ENCODE data around the gene TMEM120B.
"Not testable (repeated sequence)": the region's sequence is repeated elsewhere in the genome, so short reads cannot be mapped to it uniquely, and the experiment has no call there.

The TMEM120B gene

DNA sequence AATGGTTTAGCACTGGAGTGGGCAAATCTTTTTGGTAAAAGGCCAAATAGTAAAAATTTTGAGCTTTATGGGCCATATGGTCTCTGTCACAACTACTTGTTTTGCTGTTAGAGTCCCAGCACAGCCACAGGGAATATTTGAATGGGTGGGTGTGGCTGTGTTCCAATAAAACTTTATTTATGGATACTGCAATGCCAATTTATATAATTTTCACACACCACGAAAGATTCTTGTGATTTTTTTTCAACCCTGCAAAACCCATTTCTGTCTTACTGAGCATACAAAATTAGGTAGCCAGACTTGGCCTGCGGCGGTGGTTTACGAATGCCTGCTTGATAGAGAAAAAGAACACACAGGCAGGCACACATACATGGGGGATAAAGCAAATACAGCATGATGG is 28.3 kb downstream of the TMEM120B start:
- DNase-seq (ENCODE audit: low read depth in 2 of 2, low spot score in 1 of 2): no peak

DNA sequence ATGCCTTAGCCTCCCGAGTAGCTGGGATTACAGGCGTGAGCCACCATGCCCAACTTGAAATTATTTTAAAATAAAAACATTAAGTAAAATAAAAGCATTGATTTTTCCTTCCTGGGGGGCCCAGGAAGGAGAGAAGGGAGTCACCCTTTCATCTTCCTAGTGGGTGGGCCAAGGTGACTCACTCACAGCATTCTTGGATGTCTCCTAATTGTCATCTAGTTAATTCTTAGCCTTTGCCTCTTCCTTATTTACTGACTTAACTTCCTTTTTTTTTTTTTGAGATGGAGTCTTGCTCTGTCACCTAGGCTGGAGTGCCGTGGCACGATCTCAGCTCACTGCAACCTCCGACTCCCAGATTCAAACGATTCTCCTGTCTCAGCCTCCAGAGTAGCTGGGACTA is 29.2 kb downstream of the TMEM120B start:
- DNase-seq (ENCODE audit: low read depth in 2 of 2, low spot score in 1 of 2): no peak

DNA sequence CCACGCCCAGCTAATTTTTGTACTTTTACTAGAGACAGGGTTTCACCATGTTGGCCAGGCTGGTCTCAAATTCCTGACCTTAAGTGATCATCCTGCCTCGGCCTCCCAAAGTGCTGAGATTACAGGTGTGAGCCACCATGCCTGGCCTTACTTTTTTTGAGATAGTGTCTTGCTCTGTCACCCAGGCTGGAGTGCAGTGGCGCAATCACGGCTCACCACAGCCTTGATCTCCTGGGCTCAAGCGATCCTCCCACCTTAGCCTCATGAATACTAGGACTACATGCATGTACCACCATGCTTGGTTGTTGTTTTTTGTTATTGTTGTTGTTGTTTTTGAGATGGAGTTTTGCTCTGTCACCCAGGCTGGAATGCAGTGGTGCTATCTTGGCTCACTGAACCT is 33.0 kb downstream of the TMEM120B start:
- DNase-seq (ENCODE audit: low read depth in 2 of 2, low spot score in 1 of 2): not testable (repeated sequence)

DNA sequence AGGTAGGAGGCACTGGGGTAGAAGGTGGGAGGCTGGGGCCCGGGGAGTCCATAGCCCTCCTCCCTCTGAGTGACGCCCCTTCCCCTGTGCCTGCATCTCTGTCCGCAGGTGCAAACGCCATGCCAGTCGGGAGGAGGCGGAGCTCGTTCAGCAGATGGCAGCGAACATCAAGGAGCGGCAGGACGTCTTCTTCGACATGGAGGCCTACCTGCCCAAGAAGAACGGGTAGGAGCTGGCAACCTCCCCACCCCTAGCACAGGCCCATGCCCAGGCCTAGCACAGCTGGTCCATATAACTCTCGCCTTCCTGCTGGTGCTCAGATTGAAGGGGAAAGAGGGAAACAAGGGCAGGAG is 35.6 kb downstream of the TMEM120B start:
- no peak for DNase-seq (ENCODE audit: low read depth in 2 of 2, low spot score in 1 of 2)

DNA sequence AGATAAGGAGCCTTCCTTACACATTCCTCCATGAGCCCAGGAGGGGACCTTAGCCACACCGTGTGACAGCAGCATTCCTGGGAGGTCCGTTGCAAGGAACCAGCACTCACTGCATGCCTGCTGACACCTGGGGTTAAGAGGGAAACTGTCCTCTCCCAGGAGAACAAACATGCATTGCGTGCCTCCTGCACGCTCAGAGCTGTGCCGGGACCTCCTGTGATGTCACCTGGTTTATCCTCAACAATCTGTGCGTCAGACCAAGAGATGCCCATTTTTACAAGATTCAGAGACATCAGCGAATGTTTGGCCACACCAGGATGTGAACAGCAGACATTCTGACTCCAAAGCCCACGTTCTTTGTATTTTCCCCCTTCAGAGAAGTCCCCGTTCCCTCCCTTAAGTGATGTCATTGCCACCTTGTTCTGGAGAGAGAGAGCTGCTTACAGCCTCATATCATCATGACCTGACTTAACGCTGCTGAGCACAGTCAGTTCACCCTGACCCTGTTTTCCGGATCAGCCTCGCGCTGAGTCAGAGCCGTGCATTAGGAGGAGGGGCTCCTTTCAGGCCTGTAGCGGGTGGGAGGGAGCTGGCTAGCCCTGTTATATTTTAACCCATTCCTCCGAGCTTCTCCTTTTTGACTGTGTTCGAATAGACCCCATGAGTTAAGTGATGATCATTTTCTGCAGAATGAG is 36.2 kb downstream of the TMEM120B start:
- DNase-seq (ENCODE audit: low read depth in 2 of 2, low spot score in 1 of 2): no peak

DNA sequence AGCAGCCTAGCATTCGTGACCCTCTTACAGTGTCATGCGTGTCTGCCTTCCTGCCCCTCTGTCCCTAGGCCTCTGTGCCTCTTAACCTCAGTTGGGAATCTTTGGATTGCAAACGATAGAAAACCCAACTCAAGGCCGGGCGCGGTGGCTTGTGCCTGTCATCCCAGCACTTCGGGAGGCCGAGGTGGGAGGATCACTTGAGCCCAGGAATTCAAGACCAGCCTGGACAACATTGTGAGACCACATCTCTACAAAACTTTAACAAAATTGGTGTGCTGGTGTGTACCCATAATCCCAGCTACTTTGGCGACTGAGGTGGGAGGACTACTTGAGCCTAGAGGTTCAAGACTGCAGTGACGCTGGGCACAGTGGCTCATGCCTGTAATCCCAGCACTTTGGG is 36.7 kb downstream of the TMEM120B start:
- DNase-seq (ENCODE audit: low read depth in 2 of 2, low spot score in 1 of 2): no peak

DNA sequence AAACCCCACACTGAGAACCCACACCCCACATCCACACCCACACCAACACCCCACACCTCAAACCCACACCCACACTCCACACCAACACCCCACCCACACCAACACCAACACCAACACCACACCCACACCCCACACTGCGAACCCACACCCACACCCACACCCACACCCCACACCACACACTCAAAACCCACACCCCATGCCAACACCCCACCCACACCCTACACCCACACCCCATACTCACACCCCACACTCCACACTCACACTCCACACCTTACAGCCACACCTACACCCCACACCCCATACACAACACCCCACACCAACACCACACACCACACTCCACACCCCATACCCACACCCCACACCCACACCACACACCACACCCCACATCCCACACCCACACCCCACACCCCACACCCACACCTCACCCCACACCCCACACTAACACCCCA is 38.0 kb downstream of the TMEM120B start:
- no peak for DNase-seq (ENCODE audit: low read depth in 2 of 2, low spot score in 1 of 2)

DNA sequence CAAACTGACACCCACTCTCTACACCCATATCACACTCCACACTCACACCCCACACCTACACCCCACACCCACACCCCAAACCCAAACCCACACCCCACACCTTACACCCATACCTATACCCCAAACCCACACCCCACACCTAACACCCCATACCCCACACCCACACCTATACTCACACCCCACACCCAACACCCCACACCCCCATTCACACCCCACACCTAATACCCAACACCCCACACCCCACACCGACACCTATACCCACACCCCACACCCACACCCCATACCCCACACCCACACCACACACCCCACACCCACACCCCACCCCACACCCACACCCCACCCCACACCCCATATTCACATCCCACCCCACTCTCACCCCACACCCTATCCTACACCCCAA is 38.5 kb downstream of the TMEM120B start:
- no peak for DNase-seq (ENCODE audit: low read depth in 2 of 2, low spot score in 1 of 2)

DNA sequence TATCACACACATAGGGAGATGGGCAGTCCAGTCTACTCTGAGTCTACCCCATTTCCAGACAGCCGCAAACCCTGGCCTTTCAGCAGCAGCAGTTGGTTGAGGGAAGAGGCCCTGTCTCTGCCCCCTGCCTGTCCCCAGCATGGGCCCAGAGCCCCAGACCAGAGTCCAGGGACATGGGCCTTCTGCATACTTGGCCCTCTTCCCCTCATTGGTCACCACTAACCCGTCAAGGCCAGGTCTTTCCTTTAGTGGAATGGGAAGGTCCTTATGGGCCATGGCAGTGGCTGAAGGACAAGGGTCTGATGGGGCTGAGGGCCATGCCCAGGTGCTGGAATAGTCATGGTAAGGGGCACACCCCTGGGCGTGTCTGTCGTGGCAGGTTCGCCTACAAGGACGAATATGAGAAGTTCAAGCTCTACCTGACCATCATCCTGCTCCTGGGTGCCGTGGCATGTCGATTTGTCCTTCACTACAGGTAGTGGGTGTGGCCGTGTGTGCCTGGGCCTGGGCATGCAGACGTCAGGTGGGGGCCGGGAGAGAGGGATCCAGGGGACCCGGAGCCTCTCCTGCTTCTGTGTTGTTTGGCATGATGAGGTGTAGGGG is 39.3 kb downstream of the TMEM120B start:
- DNase-seq (ENCODE audit: low read depth in 2 of 2, low spot score in 1 of 2): no peak

DNA sequence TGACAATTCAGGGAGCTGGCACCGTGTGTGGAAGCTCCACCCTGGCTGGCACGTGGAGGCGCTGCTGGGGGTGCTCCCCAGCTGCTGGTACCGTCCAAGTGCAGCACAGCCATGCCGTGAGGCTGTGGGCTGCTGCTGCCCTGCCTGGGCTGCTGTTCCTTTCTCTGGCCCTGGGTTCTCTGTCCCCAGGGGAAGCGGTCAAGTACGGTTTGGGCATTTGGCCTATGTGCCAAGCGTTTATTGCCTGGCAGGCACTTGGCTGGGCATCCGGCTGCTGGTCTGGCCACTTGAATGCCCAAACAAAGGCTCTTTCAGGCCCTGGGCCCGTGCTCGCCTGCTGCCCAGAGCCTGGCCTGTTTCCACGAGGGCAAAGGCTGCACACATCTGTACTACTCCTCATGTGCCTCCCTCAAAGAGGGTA is 41.3 kb downstream of the TMEM120B start:
- no peak for DNase-seq (ENCODE audit: low read depth in 2 of 2, low spot score in 1 of 2)

DNA sequence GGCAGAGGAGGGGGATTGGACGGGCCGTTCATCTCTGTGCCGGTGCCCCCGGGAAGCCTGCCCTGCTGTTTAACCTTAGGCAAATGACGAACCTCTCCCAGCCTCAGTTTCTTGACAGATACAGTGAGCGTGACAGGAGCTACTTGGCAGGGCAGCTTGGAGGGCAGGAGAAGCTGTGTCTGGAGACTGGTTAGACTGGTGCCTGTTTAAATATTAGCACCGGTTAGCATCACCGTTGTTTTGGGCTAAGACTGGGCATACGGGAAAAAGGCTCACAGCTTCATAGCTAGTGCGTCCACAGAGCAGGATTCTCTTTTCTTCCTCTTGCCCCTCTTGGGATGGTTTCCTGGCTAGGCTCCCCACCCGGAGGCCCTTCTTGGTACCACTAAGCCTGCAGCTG is 42.3 kb downstream of the TMEM120B start:
- DNase-seq (ENCODE audit: low read depth in 2 of 2, low spot score in 1 of 2): no peak

DNA sequence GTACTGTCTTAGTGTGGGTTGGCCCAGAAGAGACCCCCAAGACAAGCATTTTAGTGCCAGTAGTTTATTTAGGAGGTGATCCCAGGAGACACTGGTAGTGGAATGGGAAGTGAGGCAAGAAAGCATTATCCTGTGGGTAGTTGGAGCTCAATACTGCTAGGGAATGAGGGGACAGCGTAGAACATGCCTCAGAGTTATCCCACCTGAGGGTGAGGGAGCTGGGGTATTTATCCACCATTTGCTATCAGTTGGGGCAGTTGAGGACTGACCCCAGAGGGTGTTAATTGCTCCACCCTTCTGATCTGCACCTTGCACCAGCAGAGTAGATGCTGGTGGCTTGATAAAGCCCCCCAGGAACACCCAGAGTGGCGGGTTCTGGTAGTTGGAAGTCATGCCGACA is 43.0 kb downstream of the TMEM120B start:
- DNase-seq (ENCODE audit: low read depth in 2 of 2, low spot score in 1 of 2): no peak

DNA sequence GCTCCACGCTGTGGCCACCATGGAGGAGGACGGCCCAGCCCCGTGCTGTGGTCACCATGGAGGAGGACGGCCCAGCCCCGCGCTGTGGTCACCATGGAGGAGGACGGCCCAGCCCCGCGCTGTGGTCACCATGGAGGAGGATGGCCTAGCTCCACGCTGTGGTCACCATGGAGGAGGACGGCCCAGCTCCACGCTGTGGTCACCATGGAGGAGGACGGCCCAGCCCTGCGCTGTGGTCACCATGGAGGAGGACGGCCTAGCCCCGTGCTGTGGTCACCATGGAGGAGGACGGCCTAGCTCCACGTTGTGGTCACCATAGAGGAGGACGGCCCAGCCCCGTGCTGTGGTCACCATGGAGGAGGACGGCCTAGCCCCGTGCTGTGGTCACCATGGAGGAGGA is 46.0 kb downstream of the TMEM120B start:
- not testable (repeated sequence) for DNase-seq (ENCODE audit: low read depth in 2 of 2, low spot score in 1 of 2)

DNA sequence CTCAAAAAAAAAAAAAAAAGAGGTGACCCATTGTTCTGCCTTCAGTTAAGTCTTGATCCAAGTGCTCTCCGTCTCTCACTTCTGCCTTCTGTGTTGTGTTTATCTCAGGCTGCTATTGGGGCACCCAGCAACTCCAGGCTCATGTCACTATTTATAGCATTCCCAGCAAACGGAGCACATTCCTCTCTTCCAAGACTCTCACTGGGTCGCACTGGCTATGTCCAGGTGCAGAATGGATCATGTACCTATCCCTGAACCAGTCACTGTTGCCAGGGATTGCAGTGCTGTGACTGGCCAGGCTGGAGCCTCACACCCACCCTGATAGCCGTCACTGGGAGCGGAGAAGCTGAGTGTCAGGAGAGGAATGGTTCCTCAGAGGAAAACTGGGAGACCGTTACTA is 49.7 kb downstream of the TMEM120B start:
- no peak for DNase-seq (ENCODE audit: low read depth in 2 of 2, low spot score in 1 of 2)

DNA sequence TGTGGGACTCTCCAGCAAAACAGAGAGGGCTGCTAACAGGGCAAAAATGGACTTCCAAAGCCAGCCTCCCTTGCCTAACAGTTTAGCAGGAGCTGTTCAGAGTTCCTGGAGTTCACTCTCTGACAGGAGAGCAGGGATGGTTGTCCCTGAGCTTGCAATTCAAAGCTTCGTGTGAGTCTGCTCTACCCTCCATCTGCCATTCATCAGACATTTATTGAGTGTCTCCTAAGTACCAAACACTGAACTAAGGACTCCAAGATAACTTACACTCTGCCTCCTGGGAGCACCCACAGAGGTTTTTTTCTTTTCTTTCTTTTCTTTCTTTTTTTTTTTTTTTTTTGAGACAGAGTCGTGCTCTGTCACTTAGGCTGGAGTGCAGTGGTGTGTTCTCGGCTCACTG is 52.3 kb downstream of the TMEM120B start:
- DNase-seq (ENCODE audit: low read depth in 2 of 2, low spot score in 1 of 2): no peak

DNA sequence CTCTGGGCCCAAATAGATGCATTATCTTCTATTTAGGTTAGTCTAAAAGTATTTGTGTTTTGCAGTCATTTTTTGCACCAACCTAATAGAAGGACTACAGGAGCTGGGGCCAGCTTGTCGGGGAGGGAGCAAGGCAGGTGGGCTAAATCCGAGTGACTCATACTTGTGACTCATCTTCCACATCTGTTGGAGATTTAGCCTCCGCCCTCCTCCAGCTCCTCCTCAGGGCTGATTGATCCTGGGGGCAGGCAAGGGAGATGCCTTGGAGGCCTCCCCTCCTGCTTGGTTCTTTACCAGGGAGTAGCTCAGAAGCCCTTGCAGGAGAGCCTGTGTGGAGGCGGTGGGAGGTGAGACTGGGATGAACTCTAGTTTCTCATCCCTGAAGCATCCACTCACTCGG is 53.0 kb downstream of the TMEM120B start:
- no peak for DNase-seq (ENCODE audit: low read depth in 2 of 2, low spot score in 1 of 2)

DNA sequence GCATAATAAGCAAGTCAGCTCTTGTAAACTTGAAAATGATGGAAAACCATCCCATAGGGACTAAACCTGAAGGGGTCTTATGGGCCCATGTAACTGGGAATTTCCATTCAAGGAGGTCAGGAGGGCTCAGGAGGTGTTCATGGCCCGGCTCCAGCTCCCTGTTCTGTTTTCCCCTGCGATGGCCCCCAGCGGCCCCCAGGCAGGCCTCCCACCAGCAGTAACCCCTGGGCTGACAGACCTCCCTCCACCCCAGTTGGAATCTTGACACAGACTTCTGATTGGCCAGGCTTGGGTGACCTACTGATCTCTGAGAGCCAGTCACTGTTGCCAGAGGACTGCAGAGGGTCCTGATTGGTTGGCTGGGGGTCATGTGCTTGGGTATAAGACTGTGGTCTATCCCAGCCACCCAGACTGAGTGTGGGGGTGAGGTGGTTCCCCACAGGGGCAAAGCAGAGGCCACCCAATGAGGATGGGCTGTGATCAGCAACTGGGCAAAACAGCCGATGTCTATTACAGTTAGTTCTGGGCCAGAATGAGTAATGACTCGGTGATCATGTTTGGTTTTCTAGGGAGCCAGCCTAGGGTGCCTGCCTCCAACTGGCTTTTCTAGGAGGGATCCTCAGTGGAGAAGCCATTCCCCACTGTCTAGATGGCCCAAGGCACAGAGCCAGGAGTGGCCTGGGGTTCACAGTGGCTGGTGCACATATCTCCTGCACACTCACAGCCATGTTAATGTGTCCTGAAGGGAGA is 53.9 kb downstream of the TMEM120B start:
- no peak for DNase-seq (ENCODE audit: low read depth in 2 of 2, low spot score in 1 of 2)

DNA sequence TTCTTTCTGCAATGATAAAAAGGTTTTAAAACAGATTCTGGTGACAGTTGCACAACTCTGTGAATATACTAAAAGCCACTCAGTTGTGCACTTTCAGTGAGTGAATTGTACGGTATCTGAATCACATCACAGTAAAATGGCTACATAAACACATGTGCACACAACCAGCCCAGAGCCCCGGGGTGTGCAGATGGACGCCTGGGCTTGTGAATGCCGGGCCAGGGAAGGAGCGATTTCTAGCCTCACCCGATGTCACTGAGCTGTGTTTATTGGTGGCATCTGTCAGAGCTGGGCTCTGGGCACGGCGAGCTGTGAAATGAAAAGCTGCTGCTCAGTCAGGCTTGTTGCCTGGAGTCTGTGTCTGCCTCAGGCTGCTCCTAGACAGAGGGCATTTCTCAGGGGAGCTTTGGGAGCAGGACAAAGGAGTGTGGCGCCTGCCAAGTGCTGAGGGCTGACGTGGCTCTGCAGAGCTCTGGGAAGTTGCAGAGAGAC is 55.0 kb downstream of the TMEM120B start:
- DNase-seq (ENCODE audit: low read depth in 2 of 2, low spot score in 1 of 2): no peak

DNA sequence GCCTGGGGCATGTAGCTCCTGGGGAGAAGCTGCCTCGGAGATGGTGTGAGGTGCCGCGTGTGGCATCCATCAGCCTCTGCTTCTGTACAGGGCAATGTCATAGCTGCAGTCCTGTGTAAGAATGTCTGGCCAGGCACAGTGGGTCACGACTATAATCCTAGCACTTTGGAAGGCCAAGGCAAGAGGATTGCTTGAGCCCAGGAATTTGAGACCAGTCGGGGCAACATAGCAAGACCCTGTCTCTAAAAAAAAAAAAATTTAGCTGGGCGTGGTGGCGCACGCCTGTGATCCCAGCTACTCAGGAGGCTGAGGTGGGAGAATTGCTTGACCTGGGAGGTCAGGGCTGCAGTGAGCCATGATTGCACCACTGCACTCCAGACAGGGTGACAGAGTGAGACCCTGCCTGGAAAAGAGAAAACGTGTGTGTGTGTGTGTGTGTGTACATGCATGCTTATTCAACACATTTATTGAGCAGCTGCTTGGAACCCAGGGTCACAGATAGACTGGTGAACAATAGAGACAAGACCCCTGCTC is 56.8 kb downstream of the TMEM120B start:
- DNase-seq (ENCODE audit: low read depth in 2 of 2, low spot score in 1 of 2): no peak

DNA sequence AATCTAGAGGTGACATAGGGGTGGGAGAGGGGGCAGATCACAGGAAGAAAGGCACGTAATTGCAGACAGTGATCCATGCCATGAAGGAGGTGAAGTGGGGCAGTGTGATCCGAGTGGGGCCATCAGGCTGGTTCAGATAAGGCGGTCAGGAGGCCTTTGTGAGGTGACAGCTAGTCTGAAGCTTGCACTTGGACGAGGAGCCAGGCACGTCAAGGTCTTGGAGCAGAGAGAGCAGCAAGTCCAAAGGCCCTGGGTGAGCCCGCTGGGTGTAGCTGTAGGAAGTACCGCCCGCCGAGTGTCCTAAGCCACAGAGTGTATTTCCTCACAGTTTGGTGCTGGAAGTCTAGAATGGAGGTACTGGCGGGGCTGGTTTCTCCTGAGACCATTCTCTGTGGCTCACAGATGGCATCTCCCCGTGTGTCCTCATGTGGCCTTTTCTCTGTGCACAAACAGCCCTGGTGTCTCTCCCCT is 57.3 kb downstream of the TMEM120B start:
- no peak for DNase-seq (ENCODE audit: low read depth in 2 of 2, low spot score in 1 of 2)

DNA sequence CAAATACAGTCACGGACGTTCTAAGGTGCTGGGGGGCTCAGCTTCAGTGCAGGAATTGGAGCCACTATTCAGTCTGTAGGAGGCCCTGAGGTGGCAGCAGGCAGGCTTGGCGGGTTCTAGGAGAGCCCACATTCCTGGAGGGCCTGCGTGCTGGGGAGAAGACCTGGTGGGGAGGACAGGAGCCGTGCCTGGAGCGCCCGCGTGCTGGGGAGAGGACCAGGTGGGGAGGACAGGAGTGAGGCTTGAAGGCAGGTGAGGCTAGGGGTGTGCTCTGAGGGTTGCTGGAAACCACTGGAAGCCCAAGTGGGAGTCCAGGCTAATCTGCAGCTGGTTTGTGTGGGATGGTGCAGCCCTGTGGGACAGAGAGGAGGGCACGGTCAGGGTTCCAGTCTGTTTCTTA is 57.8 kb downstream of the TMEM120B start:
- DNase-seq (ENCODE audit: low read depth in 2 of 2, low spot score in 1 of 2): no peak
